GM12878 (cell line): ENCODE measurements around the gene MPZL1. TPM values are rescaled to one million over a fixed set of nuclear protein-coding genes. Genes with fewer than 3 reads are reported as not detected.

Experiments used
- ATAC-seq: fragments of 200-7000 bp; cut with Tn5 transposase; 3 replicates; pipeline ENCODE4 v1.9.1; 2020; ENCODE audit warnings: mild to moderate bottlenecking, moderate library complexity
- BruUV-seq: library from RNA; stranded (reverse); fragments of 400-500 nt; replicated peaks from 2 replicates; lab custom pipeline; 2021; lab: Mats Ljungman, UMichigan
- CTCF ChIA-PET: fragments of 300-600 bp; sonication (Branson Sonifier 250); formaldehyde crosslinking; extraction: SDS; loops from one replicate; lab custom pipeline; 2021; ENCODE audit warnings: inconsistent platforms; lab: Yijun Ruan, JAX
- POLR2A ChIA-PET: fragments of 350-600 bp; formaldehyde crosslinking; extraction: SDS; loops from one replicate; lab custom pipeline; 2021; ENCODE audit warnings: inconsistent platforms; lab: Charles Lee
- RAD21 ChIA-PET: fragments of 300-600 bp; sonication (Branson Sonifier 250); formaldehyde crosslinking; loops from one replicate; lab custom pipeline; 2023; ENCODE audit warnings: antibody characterized with exemption; ENCODE audit not compliant: unreplicated experiment; lab: Charles Lee
- SMC1A ChIA-PET: fragments of 300-600 bp; sonication (Branson Sonifier 250); formaldehyde crosslinking; loops from one replicate; lab custom pipeline; 2023; ENCODE audit not compliant: unreplicated experiment, uncharacterized antibody; lab: Charles Lee
- DNase-seq: peaks from one replicate; pipeline ENCODE4 v3.0.0-alpha.2; 2011; ENCODE audit warnings: low read depth, low spot score
- FAIRE-seq: peaks from 3 replicates; lab custom pipeline; 2011; peaks lifted over from hg19 to GRCh38; lab: Jason Lieb, UNC
- H2AFZ ChIP-seq: 2 replicates; pipeline ENCODE4 v1.6.0; 2011; ENCODE audit warnings: low read depth, low read length, control low read depth; ENCODE audit not compliant: control insufficient read depth
- H3K27ac ChIP-seq: 2 replicates; pipeline ENCODE4 v1.5.1; 2011; ENCODE audit warnings: control low read depth; ENCODE audit not compliant: control insufficient read depth, insufficient read depth
- H3K27me3 ChIP-seq, 2 experiments: replicated peaks in 1 of 2; 2 replicates each; pipeline versions ENCODE4 v1.6.0 to v1.6.1; 2011; ENCODE audit warnings: low read length in 1 of 2; ENCODE audit not compliant: control insufficient read depth in 2 of 2, insufficient read depth in 2 of 2
- H3K36me3 ChIP-seq, 2 experiments: 2 replicates each; pipeline ENCODE4 v1.5.1; 2011; ENCODE audit warnings: low read length in 1 of 2; ENCODE audit not compliant: control insufficient read depth in 2 of 2, insufficient read depth in 2 of 2
- H3K4me1 ChIP-seq: 2 replicates; pipeline ENCODE4 v1.6.1; 2011; ENCODE audit warnings: mild to moderate bottlenecking, low read length, moderate library complexity, mixed read lengths; ENCODE audit not compliant: control insufficient read depth, insufficient read depth
- H3K4me2 ChIP-seq: 2 replicates; pipeline ENCODE4 v1.6.0; 2011; ENCODE audit warnings: control low read depth; ENCODE audit not compliant: control insufficient read depth, insufficient read depth
- H3K4me3 ChIP-seq: fragments of 200-600 bp; sonication (generic); 2 replicates; pipeline ENCODE4 v1.5.1; 2016
- H3K79me2 ChIP-seq: 2 replicates; pipeline ENCODE4 v1.6.0; 2011; ENCODE audit warnings: low read length; ENCODE audit not compliant: control insufficient read depth, insufficient read depth
- H3K9ac ChIP-seq: 2 replicates; pipeline ENCODE4 v1.8.0; 2011; ENCODE audit warnings: low read length, control low read depth, mixed read lengths; ENCODE audit not compliant: control insufficient read depth, insufficient read depth
- H3K9me3 ChIP-seq: replicated peaks from 3 replicates; pipeline ENCODE4 v1.5.1; 2011; ENCODE audit warnings: mild to moderate bottlenecking, low read length; ENCODE audit not compliant: control insufficient read depth, insufficient read depth
- H4K20me1 ChIP-seq: 2 replicates; pipeline ENCODE4 v1.6.0; 2011; ENCODE audit not compliant: control insufficient read depth, insufficient read depth
- BMI1 ChIP-seq: fragments of 450-650 bp; IDR thresholded peaks from 2 replicates; pipeline ENCODE4 v1.6.1; 2016; ENCODE audit warnings: mild to moderate bottlenecking, moderate library complexity, borderline replicate concordance
- CEBPZ ChIP-seq: fragments of 150-350 bp; IDR thresholded peaks from 2 replicates; pipeline ENCODE4 v1.6.1; 2016; ENCODE audit warnings: low read depth, low read length
- IRF5 ChIP-seq: fragments of 450-650 bp; IDR thresholded peaks from 2 replicates; pipeline ENCODE4 v1.6.1; 2017; ENCODE audit warnings: borderline replicate concordance
- MLLT1 ChIP-seq: fragments of 450-650 bp; IDR thresholded peaks from 2 replicates; pipeline ENCODE4 v1.6.1; 2016; ENCODE audit warnings: mild to moderate bottlenecking
- MYC ChIP-seq: IDR thresholded peaks from 2 replicates; pipeline ENCODE4 v1.6.1; 2011; ENCODE audit warnings: mild to moderate bottlenecking, low read length, moderate library complexity, inconsistent platforms; ENCODE audit not compliant: insufficient read depth, insufficient replicate concordance, insufficient read length, severe bottlenecking
- RELA ChIP-seq: fragments of 450-650 bp; IDR thresholded peaks from 2 replicates; pipeline ENCODE4 v1.8.0; 2014; ENCODE audit warnings: borderline replicate concordance; ENCODE audit not compliant: partially characterized antibody
- RELB ChIP-seq: fragments of 450-650 bp; IDR thresholded peaks from 2 replicates; pipeline ENCODE4 v1.6.1; 2017; ENCODE audit warnings: low read depth, mild to moderate bottlenecking, moderate library complexity
- SMARCA5 ChIP-seq: fragments of 450-650 bp; IDR thresholded peaks from 2 replicates; pipeline ENCODE4 v1.6.1; 2017; ENCODE audit warnings: mild to moderate bottlenecking
- WGBS: methylation state at CpG from one replicate; pipeline ENCODE4 v1.1.6; 2016; ENCODE audit warnings: low lambda C conversion rate; ENCODE audit not compliant: insufficient replicate concordance, insufficient coverage; ENCODE audit errors: missing lambda C conversion rate; 5-methylcytosine and 5-hydroxymethylcytosine counted together
- in situ Hi-C: fragments of 300-500 bp; cut with MboI; formaldehyde crosslinking; loops from 9 replicates; pipeline ENCODE4 v1.14.3; 2018; ENCODE audit warnings: mixed read lengths
- intact Hi-C: fragments of 100-400 bp; cut with micrococcal nuclease; formaldehyde crosslinking; loops from one replicate; pipeline ENCODE4 v1.14.2; 2022; ENCODE audit not compliant: unreplicated experiment
- polyA plus RNA-seq, 11 experiments: library from polyadenylated mRNA; depleted of rRNA in 4 of 11; unstranded in 6 of 11; stranded (reverse) in 5 of 11; fragments of >200 nt; fragmentation: Nextera tagmentation in 4 of 11; fragmentation: Illumina TruSeq in 1 of 11; extraction: Ambion mirVana in 4 of 11; extraction: Trizol in 1 of 11; gene quantifications; 1 replicate in 1 of 11; 2 replicates in 10 of 11; pipeline versions ENCODE4 v1.2.1 to v1.2.3, GENCODE V29; 2011 to 2016; ENCODE audit warnings: inconsistent platforms in 2 of 11, missing spikeins in 2 of 11, low read depth in 1 of 11
- total RNA-seq, 4 experiments: library from RNA; depleted of rRNA in 3 of 4; stranded (reverse); fragments of >200 nt in 3 of 4; fragmentation: Illumina TruSeq in 1 of 4; extraction: Trizol in 1 of 4; gene quantifications; 2 replicates each; pipeline versions ENCODE4 v1.2.1 to v1.2.3, GENCODE V29; 2013 to 2021

MPZL1 gene
- total and polyA plus RNA-seq, 10 of the 15 experiments (the other 5 are each of a cell fraction or from before 2014, with no cell fraction given): 9.8 to 60.9 (median 45.9) TPM

- no peak for TF ChIP-seq MLLT1
- TF ChIP-seq, all 136 proteins: peak for 0
Observed at GRCh38 chr1:167746013-167746672, 24.4 kb downstream of the MPZL1 start (continued).

GRCh38 chr1:167746988-167747655 lies 25.3 kb downstream of the MPZL1 start:
- Histone ChIP-seq H3K4me3 (no peak overlapping the region), H3K9me3 (no peaks in the 10 kb centered on the region), H3K79me2 (peaks cover 47% of the 10 kb centered on the region), H3K27me3 (no peaks in the 10 kb centered on the region), H3K9ac (peak overlapping the region; percentile 40; the same call in 1 of the 2 replicates), H3K4me1 (peaks cover 10% of the 10 kb centered on the region), H3K36me3 (0 out of 4 replicates have a peak, but pooled peaks cover 0 to 3% of the 10 kb centered on the region in 2 experiments)
- BruUV-seq: no TSS peak
- intact Hi-C loops: no loop called here
- FAIRE-seq: no peak
- SMC1A ChIA-PET: no interaction called here
- in situ Hi-C loops: no loop called here
- 48% methylated on average over 7 of the region's 7 CpGs for WGBS
- RAD21 ChIA-PET: no interaction called here
- POLR2A ChIA-PET: no interaction called here
- TF ChIP-seq MYC (no peak), RELB (no peak), IRF5 (no peak), BMI1 (no peak), RELA (no peak), SMARCA5 (no peak), CEBPZ (no peak)
- TF ChIP-seq, all 136 proteins: peak for 0
- peak overlapping the region; percentile 65 for H3K4me2 ChIP-seq
- peak overlapping the region; percentile 67 for H2AFZ ChIP-seq
- CTCF ChIA-PET: no interaction called here
- peak overlapping the region; percentile 41 for H3K27ac ChIP-seq
- ATAC-seq (no peak), DNase-seq (no peak)
- H4K20me1 ChIP-seq: no peaks in the 10 kb centered on the region
